Activated CD4-positive, CD25-positive, alpha-beta regulatory T cell treated with anti-CD3 and anti-CD28 coated beads, Interleukin-2, amount 50 U/mL, for 16 hours (primary cell): Measurements from ENCODE around the gene KIF26B.

ENCODE experiments used
- DNase-seq: peaks from one replicate; pipeline ENCODE4 v3.0.0-alpha.2; 2020; ENCODE audit warnings: low read depth, low spot score

The KIF26B gene

DNA sequence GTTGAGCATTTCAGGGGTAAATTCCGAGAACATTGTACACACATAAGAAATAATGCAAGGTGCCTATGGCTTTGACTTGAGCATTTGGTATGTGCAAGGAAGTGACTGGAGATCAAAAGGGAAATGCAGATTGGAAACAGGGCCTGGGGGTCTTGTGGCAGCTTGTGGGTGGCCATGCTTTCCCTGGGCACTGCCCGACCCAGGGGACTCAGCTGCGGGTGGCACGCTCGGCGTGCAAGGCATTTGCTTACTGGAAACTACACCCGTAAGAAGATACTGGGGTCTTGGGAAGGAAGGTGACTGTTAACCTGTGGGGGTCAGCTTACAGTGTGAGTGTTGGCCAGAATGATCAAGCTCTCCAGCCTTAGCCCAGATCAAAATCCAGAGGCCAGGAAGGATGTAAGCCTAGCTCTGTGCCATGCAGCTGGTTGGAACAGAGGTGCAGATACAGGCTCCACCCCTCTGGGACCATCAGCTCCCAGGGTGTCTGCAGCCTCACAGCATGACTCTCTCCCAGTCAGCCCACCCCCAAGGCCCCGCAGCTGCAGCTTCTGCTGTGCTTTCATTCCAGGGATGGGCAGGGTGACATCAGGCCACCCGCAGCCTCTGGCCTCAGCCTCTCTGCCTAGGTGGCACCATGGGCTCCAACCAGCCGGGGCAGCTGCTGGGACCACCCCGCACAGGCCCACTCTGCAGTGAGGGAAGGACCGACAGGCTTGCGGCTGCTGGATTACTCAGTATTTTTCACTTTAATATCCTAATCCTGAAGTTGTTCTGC lies 55.1 kb downstream of the KIF26B start:
- DNase-seq: no peak

DNA sequence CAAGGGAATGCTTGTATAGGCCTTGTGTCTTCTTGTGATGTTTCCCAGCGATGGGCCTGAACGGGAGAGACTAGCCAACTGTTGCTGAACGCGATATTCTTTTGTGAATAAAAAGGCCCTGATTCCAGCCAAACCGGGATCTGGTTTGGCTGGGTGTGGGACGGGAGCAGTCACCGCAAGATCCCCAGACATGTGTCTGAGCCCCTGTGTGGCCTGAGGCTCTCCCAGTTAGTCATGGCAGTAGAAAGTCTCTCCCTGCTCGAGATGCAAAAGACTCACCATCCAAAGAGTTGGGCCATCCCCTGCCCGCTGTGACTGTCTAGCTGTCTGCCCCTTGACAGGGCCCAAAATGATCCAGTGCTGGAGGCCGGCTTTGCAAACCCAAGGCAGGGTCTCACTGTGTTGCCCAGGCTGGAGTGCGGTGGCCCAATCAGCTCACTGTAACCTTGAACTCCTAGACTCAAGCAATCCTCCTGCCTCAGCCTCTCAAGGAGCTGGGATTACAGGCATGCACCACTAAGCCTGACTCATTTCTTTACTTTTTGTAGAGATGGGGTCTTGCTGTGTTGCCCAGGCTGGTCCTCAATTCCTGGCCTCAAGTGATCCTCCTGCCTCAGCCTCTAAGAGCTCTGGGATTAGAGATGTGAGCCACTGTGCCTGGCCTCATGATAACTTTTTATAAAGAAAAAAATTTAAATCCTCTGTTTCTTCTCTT lies 56.4 kb downstream of the KIF26B start:
- no peak for DNase-seq

DNA sequence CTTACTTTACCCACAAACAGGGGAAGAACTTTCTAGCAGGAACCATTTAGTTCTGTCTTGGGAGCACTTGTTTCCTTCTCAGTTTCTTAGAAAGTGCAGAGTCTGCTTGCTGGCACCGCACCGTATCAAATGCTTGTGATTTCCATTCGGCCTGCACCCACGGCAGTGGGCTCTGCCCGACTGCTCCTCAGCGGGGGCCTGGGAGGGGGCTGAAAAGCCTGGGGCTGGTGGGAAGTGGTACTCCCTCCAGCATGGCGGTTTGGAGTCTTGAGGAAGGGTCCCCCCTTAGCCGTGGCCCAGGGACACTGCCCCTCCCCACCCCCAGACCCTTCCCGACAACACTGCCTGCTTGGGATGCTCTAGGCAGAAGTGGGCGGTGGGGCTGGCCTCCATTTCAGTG lies 57.0 kb downstream of the KIF26B start:
- DNase-seq: no peak

GRCh38 chr1:245212221-245212710 lies 57.5 kb downstream of the KIF26B start:
- no peak for DNase-seq

GRCh38 chr1:245213066-245213831 lies 58.5 kb downstream of the KIF26B start:
- no peak for DNase-seq

DNA sequence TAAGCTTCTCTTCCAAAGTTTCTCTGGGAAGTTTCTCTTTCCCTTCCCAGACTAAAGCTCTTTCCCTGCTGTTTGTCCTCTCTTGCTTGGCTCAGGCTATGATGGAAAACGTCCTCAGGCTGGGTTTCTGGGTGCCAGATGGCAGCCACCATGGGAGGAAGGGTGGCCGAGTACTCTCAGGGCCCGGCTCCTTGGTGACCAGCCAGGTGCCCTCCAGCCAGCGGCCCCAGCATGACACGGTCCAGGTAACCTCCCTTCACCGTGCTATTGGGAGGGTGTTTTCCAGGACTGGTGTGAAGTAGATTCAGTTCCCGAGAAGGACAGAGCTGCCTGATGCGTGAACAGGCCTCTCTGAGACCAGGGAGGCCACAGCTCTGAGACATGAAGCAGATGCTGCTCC lies 60.3 kb downstream of the KIF26B start:
- no peak for DNase-seq

DNA sequence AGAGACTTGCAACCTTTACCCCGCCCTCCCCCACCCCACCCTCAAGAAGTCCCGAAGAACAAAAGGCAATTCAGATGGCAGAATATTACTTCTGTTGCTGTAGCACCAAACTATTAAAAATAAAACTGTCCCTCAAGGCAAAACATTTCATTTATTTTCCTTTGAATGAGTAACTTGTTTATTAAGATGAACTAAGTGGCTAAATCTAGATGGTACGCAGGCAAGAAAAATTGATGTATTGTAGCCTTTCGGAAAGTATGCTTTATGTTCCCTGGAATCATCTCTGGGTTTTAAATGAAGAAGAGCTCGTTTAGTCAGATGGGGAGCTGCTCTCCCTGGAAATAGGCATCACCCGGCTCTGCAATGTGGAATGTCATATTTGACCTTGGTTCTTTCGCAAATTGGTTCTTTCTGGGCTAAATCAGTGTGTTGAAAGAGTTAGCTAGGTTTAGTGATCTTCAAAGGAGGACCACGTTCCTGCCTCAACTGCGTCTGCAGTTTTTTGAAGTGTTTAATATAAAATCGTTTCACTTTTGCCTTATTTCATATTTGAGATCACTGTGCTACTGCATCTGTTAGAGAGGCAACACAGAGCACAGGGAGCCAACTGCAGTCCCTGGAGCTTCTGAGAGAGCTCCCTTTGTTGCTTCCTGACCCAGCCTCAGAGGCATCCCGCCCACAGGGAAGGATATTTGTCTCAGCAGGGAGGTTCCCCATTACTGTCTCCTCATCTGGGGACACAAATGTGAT lies 61.8 kb downstream of the KIF26B start:
- no peak for DNase-seq

DNA sequence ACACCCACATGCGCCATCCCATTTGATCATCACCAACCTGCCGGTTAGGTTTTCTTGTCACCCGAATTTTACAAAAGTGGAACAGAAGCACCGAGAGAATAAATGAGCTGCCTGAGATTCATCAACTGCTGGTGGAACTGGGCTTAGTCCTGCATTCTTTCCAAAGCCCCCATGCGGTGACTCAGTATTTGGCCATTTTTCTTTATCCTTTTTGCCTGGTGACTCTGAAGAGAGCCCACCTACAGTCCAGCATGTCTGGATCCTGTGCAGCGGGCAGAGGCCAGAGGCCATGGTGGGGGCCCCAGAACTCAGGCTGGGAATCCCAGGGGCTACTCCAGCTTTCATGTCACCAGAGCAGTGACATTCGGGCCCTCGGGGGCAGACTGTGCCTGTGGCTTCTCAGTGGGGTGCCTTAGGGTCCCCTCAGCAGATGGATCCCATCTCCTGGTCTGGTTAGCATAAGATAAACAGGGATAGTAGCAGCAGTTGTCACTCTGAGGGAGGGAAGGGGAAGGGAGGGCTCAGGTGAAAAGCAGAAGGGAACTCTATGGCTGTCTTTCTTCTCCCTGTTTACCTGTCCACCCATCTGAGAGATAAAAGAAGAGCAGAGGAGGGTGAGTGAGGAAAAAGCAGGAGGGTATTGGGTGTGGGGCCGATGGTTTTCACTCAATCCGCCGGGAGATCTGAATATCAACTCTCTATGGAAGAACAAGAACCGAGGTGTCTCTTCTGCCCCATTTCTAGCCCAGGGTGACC lies 63.2 kb downstream of the KIF26B start:
- no peak for DNase-seq

DNA sequence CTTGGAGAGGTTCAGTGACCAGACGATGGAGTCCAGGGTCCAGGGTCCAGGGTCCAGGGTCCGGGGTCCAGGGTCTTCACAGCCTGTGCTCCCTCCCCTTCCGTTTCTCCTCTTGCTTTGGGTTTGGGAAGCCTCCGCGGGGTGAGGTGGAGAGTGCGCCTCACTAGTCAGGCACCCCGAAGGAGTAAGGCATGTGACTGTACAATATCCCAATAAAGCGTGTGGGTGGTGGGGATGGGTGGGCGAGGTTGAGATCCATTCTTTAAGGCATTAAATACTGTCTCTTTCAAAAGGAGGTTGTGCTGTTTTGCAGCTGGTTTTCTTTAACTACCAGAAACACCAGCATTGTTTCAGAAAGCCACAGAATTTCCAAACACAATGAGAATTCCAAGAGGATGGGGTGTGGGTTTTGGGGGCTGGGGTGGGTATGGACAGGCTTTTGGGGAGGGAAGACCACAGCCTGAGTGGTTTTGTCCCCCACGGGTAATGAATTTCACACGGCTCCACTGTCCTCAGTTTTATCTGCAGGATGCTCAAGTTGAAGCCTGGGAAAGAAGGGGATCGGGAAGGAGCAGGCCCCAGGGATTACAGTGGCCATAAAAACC lies 65.7 kb downstream of the KIF26B start:
- DNase-seq: no peak

DNA sequence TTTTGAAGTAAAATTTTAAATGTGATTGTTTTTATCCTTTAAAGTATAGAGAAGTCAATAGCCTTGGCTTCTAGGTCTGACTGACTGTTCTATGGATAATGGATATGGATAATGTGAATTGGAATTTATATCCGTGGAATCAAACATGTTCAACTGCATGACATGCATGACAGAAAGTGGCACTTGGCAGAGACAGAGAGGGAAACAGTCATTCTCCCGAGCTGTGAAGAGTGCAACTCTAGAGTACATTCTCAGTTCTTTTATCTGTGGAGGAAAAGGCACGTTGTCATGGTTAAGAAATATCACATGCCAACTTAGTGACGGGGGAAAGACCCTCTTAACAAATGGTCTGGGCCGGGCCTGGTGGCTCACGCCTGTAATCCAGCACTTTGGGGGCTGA lies 67.0 kb downstream of the KIF26B start:
- DNase-seq: no peak

DNA sequence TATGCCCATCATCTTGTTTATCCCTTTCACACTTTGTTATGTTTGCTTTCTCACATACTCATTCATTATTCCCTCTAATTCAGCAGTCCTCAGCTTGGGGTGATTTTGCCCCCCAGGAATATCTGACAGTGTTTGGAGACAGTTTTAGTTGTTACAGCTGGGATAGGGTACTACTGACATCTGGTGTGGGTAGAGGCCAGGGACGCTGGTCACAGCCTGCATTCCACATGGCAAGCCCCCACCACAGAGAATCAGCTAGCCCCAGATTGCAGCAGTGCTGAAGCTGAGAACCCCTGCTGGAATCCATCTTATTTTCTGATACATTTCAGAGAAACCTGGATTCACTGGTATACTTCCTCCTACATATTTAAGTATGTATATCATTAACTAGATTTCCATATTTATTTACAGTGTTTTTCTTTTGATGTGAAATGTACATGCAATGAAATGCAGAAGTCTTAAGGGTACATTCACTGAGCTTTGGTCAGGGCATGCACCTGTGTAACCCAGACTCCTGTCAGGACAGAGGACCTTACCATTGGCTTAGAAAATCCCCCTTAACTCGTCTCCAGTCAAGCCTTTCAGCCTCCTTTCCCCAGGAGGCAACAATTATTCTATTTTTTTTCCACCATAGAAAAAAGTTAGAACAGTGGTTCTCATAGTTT lies 68.3 kb downstream of the KIF26B start:
- no peak for DNase-seq

DNA sequence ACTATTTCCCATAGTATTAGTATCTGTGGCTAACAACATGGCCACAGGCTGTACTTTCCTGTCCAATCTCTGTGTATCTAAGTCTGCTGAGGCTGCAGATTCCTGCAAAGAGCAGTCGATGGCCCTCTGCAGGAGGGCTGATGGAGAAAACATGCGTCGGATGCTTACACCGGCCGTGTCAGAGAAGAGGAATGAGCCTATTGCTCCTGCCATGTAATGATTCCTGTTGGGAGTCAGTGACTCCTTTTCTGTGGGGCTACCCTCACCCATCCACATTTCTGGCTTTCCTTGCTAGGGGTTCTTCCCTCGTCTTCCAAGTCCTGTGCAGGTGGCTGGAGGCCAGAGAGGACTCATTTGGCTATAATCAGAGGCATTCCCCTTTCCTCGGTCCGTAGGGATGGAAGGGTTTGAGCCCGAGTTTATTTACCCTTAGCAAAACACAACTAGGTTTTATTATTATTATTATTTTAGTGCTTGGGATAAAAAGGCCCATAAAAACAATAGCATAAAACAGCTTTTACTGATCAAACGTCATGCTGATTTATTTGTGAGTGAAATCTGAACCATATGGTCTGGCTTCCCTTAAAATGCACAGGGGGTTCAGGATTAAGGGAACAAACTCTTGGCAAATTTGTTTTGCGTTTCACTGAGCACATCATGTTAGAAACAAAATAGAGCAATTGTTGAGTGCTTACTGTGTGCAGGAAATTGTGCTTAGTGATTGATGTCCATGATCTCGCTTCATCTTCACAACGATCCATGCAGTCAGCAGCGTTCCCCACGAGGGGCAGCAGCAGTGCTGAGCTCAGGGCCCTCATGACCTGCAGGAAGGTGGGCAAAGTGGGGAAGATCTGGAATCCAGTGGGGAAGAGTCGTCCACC lies 70.8 kb downstream of the KIF26B start:
- DNase-seq: no peak

- DNase-seq: no peak
These were observed 71.4 kb downstream of the KIF26B start for GRCh38 chr1:245226203-245226499.

GRCh38 chr1:245229051-245229450 lies 74.3 kb downstream of the KIF26B start:
- DNase-seq: no peak

GRCh38 chr1:245232931-245233330 lies 78.1 kb downstream of the KIF26B start:
- DNase-seq: no peak

DNA sequence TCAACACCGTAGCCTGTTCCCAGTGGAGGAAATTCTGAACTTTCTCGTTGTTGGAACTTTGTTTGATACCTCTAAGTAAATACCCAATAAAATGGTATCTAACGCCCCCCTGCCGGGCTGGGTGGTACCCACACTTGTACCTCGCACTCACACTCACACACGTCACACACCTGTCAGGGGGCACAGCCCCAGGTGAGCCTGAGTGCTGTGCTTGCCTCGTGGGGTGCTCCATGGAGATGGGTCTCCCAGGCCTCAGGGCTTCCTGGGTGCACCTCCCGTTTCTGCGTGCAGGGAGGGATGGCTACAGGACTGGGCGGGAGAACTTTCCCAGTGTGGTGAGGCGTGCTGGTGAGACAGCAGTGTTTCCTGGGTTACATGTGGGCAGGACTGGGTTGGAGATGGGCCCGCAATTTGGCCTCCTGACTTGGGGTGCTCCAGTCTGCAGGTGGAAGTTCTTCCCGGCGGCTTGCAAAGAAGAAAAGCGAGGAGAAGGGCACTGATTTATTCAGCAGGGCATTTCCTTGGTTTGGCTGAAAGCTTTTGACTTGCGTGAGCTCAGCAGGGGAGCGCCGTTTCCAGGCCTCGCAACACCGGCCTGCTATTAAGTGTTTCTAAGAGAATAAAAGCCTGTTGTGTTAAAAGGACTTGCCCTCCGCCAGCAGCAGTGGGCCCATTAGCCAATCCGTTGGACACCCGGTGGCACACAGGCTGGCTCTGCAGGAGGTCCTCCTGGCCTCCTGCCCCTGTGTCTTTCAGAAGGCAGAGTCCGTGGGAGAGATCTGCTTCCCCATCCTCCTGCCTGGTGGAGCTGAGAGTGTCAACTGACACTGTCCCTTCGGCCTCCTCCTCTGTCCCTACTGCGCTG lies 79.7 kb downstream of the KIF26B start:
- DNase-seq: no peak

DNA sequence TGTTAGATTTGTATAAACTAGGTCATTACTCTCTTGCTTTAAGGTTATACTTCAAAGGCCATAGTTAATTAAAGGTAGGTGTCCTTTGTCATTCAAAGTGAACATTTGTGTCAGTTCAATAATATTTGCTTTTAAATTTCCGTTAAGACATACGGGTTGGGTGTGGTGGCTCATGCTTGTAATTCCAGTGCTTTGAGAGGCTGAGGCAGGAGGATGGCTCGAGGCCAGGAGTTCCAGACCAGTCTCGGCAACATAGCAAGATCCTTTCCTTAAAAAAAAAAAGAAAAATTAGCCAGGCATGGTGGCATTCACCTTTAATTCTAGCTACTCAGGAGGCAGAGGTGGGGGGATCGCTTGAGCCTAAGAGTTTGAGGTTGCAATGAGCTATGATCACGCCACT lies 80.4 kb downstream of the KIF26B start:
- DNase-seq: no peak

GRCh38 chr1:245240648-245241165 lies 85.9 kb downstream of the KIF26B start:
- DNase-seq: no peak
